Stimulated activated CD8-positive, alpha-beta memory T cell treated with anti-CD3 and anti-CD28 coated beads, Interleukin-4, amount 100 ng/mL, for 1 hour (primary cell): Measurements from ENCODE around the gene PIGU.
"Not testable (repeated sequence)": the region's sequence is repeated elsewhere in the genome, so short reads cannot be mapped to it uniquely, and the experiment has no call there.

ENCODE experiments used
- DNase-seq, 2 donors: peaks; one replicate each; pipeline ENCODE4 v3.0.0-alpha.2; 2020; ENCODE audit warnings: low read depth in 2 of 2, low spot score in 1 of 2

The PIGU gene

DNA sequence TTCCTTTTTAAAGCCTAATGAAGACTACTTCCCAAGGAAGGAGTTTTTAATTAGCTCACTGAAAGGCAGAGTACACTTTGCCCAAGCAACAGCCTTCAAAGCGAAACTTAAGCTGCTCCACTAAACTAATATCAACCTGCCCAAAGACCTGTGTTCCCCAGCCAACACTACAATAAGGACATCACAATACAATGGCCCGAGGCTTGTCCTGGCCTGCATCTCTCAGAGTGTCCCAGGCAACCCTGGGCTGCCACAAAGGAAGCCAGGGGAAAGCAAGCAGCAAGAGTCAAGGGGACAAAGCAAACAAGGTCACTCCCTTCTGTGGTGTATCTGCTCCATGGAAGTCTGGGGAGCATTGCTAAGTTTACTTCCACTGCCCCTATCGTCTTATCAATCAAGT, 52.3 kb downstream of the PIGU start:
- DNase-seq = no peak

DNA sequence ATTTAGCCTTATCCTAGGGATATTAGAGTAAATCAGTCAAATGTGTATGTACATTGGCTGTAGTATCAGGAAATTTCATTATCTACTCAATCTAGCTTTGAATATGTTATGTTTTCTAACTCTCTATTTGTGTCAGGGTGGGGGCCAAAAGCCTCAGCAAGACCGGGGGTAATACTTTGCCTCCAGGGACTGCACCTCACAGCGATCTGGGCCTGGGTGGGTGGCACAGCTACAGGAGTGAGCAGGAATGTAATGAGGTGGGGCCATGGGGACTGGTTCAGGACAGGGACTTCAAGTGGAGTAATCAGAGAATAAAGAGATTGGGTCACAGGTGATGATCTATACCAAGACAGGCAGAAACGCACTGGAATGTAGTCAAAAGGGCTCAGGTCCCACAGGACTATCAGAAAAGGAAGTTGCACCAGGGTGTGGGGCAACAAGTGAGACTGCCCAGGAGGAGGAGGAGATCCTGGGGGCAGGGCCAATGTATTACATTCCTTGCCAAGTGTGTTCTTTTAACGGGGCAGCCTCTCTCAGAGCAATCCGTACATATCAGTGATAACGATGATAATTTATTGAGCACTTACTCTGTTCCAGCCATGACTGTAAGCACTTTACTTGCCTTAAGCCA, 54.0 kb downstream of the PIGU start:
- DNase-seq = no peak

DNA sequence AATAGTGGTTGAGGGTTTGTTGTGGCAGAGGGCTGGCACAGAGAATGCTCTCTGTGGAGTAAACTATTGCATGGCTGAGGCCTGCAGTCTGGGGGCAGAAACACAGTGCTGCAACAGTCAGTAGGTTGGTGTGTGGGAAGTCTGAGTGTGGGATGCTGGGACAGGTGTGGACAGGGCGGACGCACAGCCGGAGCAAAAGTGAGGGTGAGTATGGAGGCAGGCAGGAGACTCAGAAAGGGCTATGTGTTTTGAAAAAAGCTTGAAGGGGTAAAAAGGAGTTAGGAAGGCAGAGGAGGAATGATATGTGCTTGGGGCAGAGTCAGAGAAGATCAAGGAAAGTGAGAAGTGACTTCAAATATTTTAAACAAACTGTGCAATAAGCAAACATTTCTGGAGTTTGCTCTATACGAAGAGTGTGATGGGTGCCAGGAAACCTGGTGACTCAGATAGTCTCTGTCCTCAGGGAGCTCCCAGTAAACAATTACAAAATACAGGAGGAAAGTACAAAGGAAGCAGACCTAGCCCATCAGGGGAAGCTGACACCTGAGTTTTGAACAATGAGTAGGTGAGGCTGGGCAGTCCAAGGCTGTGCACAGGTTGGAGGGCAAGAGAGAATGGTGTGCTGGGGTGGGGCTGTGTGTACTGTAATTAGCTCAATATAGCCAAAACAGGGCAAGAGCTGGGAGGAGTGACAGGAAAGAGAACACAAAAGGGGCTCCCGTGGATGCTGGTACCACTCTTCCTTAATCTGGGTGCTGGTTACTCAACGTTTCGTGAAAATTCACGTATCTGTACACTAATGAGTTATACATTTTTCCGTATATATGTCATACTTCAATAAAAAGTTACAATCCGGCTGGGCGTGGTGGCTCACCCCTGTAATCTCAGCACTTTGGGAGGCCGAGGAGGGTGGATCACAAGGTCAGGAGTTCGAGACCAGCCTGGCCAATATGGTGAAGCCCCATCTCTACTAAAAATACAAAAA, 55.2 kb downstream of the PIGU start:
- DNase-seq = no peak

DNA sequence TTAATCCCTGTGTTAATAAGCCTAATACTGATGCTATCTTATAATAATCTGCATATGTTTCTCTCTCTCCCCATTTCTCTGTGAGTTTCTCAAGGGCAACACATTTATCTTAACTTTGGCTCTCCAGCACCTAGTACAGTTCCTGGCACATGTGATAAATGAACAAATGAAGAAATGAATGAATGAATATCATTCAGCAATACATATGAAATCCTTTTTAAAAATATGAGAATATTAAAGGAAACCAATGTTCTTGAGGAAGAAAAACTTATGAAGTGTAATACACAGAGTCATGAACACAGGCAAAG, 55.9 kb downstream of the PIGU start:
- no peak for DNase-seq

DNA sequence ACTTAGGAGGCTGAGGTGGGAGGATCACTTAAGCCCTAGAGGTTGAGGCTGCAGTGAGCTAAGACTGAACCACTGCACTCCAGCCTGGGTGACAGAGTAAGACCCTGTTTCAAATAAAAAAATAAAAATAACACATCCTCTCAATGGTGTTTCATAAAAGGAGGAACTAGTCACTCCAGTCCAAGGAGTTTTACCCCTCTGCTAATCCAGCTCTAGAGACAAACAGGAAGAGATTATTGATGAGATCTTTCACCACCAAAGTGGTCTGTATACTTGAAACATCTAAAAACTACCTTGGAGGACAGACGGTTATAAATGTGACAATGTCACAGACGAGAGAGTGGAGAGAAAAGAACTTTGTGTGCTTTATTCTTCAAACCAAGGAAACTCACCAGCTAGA, 58.2 kb downstream of the PIGU start:
- no peak for DNase-seq

DNA sequence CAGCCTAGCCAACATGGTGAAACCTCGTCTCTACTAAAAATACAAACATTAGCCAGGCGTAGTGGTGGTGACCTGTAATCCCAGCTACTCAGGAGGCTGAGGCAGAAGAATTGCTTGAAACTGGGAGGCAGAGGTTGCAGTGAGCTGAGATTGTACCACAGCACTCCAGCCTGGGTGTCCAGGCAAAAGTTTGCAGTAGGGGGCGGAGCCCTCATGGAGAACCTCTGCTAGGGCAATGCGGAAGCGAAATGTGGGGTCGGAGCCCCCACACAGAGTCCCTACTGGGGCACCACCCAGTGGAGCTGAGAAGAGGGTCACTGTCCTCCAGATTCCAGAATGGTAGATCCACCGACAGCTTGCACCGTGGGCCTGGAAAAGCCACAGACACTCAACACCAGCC, 60.0 kb downstream of the PIGU start:
- not testable (repeated sequence) for DNase-seq

DNA sequence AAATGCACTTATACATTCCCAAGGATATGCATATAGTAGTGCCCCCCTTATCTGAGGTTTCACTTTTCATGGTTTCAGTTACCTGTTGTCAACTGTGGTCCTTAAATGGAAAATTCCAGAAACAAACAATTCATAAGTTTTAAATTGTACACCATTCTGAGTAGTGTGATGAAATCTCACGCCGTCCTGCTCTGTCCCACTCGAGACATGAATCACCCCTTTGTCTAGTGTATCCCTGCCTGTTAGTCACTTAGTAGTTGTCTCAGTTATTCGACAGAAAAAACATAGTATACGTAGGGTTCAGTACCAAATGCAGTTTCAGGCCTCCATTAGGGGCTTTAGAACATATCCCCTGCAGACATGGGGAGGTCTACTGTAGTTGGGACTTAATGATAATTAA, 61.4 kb downstream of the PIGU start:
- DNase-seq = no peak

DNA sequence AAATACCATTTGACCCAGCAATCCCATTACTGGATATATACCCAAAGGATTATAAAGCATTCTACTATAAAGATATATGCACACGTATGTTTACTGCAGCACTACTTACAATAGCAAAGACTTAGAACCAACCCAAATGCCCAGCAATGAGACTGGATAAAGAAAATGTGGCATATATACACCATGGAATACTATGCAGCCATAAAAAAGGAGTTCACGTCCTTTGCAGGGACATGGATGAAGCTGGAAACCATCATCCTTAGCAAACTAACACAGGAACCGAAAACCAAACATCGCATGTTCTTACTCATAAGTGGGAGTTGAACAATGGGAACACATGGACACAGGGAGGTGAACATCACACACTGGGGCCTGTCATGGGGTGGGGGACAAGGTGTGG, 64.9 kb downstream of the PIGU start:
- not testable (repeated sequence) for DNase-seq

DNA sequence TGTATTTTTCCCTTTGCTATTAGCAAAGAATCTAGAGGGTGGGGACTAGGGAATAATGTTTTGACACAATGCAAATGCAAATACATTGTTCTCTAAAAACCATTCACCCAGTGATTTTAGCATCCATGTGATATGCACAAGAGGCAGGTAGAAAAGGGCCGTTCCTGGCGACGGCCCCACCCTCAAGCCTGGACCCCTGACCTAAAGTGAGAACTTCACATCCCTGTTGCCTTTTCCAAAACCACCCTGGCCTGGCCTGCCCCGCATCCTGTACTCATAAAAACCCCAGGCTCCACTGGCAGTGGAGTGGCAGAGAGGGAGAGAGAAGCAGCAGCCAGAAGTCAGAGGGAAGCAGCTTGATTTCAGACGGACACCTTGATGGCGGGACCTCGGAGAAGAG, 69.8 kb downstream of the PIGU start:
- DNase-seq = no peak

DNA sequence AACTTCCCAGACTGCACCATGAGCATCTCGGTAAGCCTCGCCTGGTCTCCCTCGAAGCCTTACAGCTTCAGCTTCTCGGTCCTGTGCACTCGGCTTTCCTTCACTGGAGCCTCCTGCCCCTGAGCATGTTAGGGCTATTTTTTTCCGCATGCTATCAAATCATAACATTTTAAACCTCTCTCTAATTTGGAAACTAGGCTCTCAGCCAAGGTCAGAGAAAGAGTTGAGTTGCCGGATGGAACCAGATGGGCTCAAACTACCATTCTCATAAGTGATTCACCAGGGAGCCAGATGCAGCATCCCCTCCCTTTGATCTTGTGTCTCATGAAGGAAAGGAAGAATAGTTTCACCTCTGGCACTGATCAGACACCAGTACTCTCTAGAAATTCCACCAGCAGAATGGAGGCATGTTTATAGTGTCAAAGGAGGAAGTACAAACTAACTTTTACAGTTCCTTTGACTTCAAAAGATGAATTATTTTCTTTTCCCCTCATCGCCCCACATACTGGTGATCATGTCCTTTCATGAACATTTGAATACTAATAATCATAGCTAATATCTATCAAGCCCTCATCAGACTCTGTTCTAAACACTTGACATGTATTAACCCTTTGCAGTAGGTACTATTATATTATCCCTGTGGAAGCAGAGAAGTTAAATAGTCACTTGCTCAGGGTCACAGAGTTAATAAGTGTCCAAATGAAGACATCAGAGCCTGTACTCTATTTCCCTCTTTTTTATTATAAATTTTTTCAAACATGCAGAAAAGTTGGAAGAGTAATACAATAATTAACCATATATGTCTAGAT, 71.7 kb downstream of the PIGU start:
- no peak for DNase-seq

DNA sequence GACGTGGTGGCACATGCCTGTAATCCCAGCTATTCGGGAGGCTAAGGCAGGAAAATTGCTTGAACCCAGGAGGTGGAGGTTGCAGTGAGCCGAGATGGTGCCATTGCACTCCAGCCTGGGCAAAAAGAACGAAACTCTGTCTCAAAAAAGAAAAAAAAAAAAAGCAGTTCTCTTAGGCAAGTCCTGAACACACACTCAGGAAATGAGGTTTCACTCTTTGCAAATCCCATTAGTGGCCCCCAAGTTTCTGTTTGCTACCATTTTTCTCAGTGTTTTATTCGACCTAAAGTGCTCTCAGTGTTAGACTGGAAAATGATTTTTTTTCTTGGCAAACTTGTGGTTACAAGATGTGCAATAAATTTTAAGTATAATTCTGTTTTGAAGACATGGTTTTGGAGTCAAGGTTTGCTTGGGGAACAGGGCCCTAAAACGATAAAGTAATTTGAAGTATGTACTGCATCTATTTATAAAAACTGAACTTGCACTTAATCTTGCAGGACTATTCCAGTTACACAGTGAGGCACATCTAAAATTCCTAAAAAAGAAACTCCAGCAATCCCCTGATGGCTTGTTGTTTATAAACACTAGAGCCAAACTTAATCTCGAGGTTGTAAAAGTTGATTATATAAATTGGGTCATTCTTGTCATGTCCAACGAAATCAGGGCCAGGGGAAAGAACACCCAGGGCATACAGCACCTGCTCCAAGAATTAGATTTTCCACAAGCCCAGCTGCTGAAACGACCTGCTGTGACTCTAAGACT, 75.8 kb downstream of the PIGU start:
- DNase-seq = no peak

DNA sequence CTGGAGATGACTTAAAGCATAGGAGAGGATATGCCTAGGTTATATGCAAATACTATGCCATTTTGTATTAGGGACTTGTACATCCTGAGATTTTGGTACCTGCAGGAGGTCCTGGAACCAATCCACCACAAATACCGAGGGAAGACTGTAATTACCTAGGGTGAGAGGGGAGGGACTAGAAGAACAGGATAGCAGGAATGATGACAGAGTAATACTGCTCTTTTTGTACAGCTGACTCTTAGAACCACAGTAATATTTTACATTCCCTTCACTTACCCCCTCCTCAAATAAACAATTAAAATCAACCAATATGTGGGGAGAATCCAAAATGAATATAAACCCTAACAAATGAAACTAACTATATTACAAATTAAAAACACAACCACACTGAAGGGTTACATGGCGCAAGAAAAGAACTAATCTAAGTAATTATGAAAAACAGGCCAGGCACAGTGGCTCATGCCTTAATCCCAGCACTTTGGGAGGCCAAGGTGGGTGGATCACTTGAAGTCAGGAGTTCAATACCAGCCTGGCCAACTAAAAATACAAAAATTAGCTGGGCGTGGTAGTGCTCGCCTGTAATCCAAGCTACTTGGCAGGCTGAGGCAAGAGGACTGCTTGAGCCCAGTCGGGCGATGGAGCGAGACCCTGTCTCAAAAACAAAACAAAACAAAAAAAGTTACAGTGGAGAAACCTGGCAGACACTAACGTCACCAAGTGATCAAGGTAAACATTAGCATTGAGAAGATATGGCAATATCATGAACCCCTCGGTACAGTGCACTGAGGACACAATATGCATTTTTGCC, 81.3 kb downstream of the PIGU start:
- no peak for DNase-seq

DNA sequence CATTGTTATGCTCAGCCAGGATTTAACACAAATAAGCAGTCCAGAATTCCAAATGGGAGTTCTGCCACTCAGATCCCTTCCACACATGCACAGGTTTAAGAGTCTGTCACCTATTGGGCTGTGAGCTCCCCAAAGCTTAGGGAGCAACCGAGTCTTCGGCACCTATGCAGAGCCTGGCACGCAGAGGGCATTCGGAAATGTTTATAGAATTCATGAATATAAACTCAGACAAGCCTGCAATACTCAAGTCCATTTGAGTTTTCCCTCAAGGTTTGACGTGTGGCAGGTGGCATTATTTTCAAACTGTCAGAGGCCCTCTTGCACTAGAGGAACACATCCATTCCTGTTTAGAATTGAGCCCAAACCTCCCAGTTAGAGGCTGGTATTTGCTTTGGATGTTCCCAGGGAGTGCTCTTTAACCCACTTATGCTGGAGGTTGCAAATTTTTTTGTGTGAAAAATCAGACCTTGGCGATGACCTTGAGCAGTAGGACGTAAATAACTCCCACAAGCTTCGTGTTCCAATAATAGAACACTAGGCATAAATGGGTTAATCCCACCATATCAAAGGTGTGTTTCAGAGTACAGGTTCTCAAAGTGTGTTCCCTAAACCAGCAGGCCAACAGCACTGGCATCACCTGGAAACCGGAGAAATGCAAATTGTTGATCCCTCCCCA, 90.3 kb downstream of the PIGU start:
- no peak for DNase-seq

DNA sequence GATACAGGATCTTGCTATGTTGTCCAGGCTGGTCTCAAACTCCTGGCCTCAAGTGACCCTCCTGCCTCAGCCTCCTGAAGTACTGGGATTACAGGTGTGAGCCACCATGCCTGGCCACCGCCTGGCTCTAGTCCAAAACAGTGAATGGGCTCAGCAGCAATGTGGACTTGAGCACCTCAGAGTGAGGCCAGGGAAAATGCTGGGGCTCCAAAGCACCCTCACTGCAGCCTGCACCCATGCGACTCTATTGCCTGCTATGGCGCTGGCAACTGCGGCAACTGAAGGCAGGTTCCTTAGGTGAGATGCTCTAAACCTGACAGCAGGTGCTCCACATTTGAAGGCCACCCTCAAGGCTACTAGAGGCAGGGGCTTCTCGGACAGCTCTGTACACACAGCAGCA, 91.9 kb downstream of the PIGU start:
- DNase-seq = no peak

DNA sequence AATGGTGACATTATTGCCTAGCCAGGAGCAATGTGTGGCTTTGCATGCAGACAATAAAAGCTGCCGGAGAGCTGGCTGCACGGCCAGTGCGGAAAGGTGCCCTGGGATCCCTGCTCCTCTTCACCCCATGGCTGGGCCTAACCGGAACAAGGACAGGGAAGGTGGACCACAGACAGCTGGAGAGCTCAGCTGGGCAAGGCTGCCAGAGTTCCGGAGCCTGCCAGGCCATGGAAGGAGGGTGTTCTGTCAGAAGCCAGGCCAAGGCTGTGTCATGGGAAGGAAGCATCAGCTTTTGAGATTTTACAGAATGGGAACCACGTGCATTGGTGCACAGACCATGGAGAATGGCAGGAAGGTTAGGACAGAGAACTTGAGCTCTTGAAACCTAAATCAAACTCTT, 93.3 kb downstream of the PIGU start:
- DNase-seq = no peak

DNA sequence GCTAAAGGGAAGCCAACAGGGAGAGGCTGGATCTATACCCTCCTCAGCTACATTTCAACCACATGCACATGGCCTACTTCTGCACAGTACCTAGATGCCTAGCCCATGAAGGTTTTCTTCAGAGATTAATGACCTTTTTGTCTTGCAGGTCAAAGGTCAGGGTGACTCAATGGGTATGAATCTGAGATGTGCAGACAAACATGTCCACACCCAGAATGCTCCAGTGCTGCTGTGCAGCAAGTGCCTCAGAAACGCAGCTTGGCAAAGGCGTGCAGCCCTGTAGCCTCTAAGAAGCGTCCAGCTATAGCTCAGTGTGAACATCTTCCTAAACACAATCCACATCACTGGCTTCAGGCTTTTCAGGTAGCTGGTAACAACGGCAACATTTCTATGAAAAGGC, 94.0 kb downstream of the PIGU start:
- DNase-seq = no peak

DNA sequence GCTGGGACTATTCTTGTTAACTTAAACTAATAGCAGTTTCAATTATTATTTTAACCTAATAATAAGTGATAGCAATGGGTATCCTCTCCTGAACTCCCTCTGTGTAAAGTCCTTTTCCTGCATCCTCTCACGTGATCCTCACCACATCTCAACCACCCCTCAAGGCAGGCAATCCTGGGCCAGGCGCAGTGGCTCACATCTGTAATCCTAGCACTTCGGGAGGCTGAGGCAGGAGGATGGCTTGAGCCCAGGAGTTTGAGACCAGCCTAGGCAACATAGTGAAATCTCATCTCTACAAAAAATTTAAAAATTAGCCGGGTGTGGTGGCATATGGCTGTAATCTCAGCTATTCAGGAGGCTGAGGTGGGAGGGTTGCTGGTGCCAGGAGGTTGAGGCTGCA, 94.7 kb downstream of the PIGU start:
- DNase-seq = no peak

DNA sequence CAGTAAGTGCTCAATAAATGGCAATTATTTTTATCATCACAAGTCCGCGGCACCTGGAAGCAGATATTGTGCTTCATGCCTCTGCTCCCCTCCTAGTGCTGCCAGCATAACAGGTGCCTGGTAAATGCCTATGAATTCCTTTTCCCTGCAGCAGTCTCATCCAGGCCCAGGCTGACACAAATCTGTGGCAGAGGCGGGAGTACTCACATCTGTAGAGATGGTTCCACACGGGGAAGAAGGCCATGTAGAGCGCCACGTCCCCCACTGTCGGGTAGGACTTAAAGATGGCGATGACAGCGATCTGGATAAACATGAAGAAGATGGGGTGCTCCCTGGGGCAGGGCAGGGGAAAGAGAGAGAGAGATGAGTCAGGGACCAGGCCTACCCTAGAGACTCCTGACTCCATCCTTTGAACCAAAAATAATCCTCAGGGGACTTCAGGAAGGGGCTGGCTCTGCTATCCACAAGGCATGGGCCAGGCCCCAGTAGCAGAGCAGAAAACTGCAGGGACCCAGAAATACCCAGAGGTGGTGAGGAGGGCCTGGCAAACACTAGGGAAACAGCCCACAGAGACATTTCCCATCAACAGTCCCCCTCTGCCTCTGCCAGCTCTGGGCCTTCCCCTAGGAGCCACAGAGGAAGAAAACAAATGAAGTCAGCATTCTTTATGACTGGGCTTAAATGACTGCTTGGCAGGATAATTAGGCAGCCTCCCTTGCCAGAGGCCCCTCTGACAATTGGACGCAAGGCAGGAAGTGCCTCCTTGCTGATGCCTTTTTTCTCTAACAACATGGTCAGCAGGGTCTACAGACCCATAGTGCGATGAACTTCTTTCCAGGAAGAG, 95.3 kb downstream of the PIGU start:
- no peak for DNase-seq
